Measurements from ENCODE around the gene SLC6A3.

Gene SLC6A3

GRCh38 chr5:1344975-1345838 lies 100.0 kb downstream of the SLC6A3 start, which contains the start of gene CLPTM1L:
Gene CLPTM1L (minus strand): TSS chr5:1345099. CDS start chr5:1344841, 258 bp downstream.
- peak; percentile 80 for DNase-seq

- DNase-seq, result no peak
Measured at GRCh38 chr5:1343931-1344901, 101.0 kb downstream of the SLC6A3 start.

GRCh38 chr5:1343315-1343751 lies 101.9 kb downstream of the SLC6A3 start:
- DNase-seq, result no peak
